ENCODE data around the gene IL36RN. TPM values are rescaled to one million over a fixed set of nuclear protein-coding genes. Genes with fewer than 3 reads are reported as not detected.
"Not testable (repeated sequence)": the region's sequence is repeated elsewhere in the genome, so short reads cannot be mapped to it uniquely, and the experiment has no call there.

IL36RN gene
- total RNA-seq, 1 donor from 2014 or later = not detected

- Mint-ChIP-seq H3K4me3 (no peak overlapping the region), H3K9me3 (no peaks in the 10 kb centered on the region), H3K27ac (peak overlapping the region; percentile 9), H3K27me3 (ENCODE audit: insufficient read depth) (no peaks in the 10 kb centered on the region), H3K4me1 (ENCODE audit: low read depth) (peaks cover 24% of the 10 kb centered on the region), H3K36me3 (ENCODE audit: low read depth) (no peaks in the 10 kb centered on the region)
- intact Hi-C loops (cut with micrococcal nuclease) = loop anchor here (5.0 kb wide), 1 partner anchor 309 kb away; no protein-coding TSS in a partner anchor
- no peak for DNase-seq (ENCODE audit: low spot score)
Observed at GRCh38 chr2:113083296-113083695, 24.3 kb downstream of the IL36RN start.

GRCh38 chr2:113084249-113085000 lies 25.4 kb downstream of the IL36RN start:
- no peaks in the 10 kb centered on the region for H3K9me3 Mint-ChIP-seq
- peaks cover 24% of the 10 kb centered on the region for H3K4me1 Mint-ChIP-seq (ENCODE audit: low read depth)
- intact Hi-C loops (cut with micrococcal nuclease) = loop anchor here (1.0 to 5.0 kb wide), 5 partner anchors 20 to 308 kb away; partner anchors contain the start of gene IL1RN
- no peak overlapping the region for H3K4me3 Mint-ChIP-seq
- H3K36me3 Mint-ChIP-seq (ENCODE audit: low read depth) = no peaks in the 10 kb centered on the region
- no peak for DNase-seq (ENCODE audit: low spot score)
- no peak overlapping the region for H3K27ac Mint-ChIP-seq
- H3K27me3 Mint-ChIP-seq (ENCODE audit: insufficient read depth) = no peaks in the 10 kb centered on the region

- no peak overlapping the region for H3K27ac Mint-ChIP-seq
Observed at GRCh38 chr2:113085542-113085941, 26.5 kb downstream of the IL36RN start.

DNA sequence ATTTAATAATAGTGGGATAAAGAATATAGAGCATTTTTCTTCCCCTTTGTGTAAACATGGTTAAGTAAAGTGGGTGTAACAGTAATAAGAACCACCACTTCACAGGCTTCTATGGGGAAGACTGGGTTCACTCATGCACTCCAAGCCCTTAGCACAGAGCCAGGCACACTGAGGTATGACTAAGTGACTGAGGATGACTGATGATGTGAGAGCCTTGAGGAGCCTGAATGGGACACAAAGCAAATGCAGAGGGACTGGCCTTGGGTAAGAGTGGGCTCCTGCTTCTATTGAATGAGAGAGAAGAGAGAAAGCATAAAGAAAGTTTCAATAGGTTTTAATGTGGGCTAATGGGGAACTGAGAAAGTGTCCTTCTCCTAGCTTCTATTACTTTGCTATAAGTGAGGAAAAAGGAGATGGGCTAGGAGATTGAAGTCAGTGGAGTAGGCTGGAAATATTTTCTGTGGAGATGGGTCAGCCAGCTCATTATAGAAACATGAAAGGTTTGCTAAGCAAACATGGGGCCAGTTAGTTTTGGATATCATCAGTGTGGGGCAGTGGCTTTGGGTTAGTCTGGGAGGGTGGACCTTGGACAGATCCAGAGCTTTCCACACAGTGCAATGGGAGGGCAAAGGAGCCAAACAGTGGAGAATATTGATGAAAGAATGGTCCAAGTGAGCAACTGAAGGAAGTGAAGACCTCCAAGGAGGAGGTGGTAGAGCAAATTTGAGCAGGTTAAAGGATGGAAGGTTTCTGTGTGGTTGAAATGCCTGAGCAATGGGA lies 29.4 kb downstream of the IL36RN start:
- Mint-ChIP-seq H3K4me3 (no peak overlapping the region), H3K27me3 (ENCODE audit: insufficient read depth) (no peaks in the 10 kb centered on the region), H3K27ac (no peak overlapping the region), H3K4me1 (ENCODE audit: low read depth) (peaks cover 19% of the 10 kb centered on the region), H3K36me3 (ENCODE audit: low read depth) (no peaks in the 10 kb centered on the region), H3K9me3 (no peaks in the 10 kb centered on the region)
- intact Hi-C loops (cut with micrococcal nuclease) = no loop called here
- no peak for DNase-seq (ENCODE audit: low spot score)

More at GRCh38 chr2:113085542-113085941, 26.5 kb downstream of the IL36RN start:
- DNase-seq (ENCODE audit: low spot score) = no peak
- Mint-ChIP-seq H3K36me3 (ENCODE audit: low read depth) (no peaks in the 10 kb centered on the region), H3K27me3 (ENCODE audit: insufficient read depth) (no peaks in the 10 kb centered on the region), H3K4me1 (ENCODE audit: low read depth) (peaks cover 24% of the 10 kb centered on the region), H3K9me3 (no peaks in the 10 kb centered on the region), H3K4me3 (no peak overlapping the region)
- intact Hi-C loops (cut with micrococcal nuclease) = loop anchor here (2.0 kb wide), 3 partner anchors 19 to 89 kb away; partner anchors contain the start of gene IL1RN

GRCh38 chr2:113089916-113090315 lies 30.9 kb downstream of the IL36RN start:
- H3K36me3 Mint-ChIP-seq (ENCODE audit: low read depth) = no peaks in the 10 kb centered on the region
- intact Hi-C loops (cut with micrococcal nuclease) = no loop called here

GRCh38 chr2:113091231-113091896 lies 32.4 kb downstream of the IL36RN start:
- H3K4me3 Mint-ChIP-seq = no peak overlapping the region
- H3K4me1 Mint-ChIP-seq (ENCODE audit: low read depth) = peaks cover under 1% of the 10 kb centered on the region
- no peak for DNase-seq (ENCODE audit: low spot score)
- intact Hi-C loops (cut with micrococcal nuclease) = no loop called here
- peaks cover 3% of the 10 kb centered on the region for H3K27me3 Mint-ChIP-seq (ENCODE audit: insufficient read depth)
- peaks cover 2% of the 10 kb centered on the region for H3K36me3 Mint-ChIP-seq (ENCODE audit: low read depth)
- H3K9me3 Mint-ChIP-seq = peaks cover 7% of the 10 kb centered on the region
- H3K27ac Mint-ChIP-seq = no peak overlapping the region

More at GRCh38 chr2:113089916-113090315, 30.9 kb downstream of the IL36RN start:
- H3K27ac Mint-ChIP-seq = no peak overlapping the region
- peaks cover 9% of the 10 kb centered on the region for H3K4me1 Mint-ChIP-seq (ENCODE audit: low read depth)
- no peaks in the 10 kb centered on the region for H3K27me3 Mint-ChIP-seq (ENCODE audit: insufficient read depth)
- DNase-seq (ENCODE audit: low spot score) = no peak
- no peaks in the 10 kb centered on the region for H3K9me3 Mint-ChIP-seq
- H3K4me3 Mint-ChIP-seq = no peak overlapping the region

- Mint-ChIP-seq H3K27ac (no peak overlapping the region), H3K36me3 (ENCODE audit: low read depth) (peaks cover 6% of the 10 kb centered on the region), H3K9me3 (peaks cover 20% of the 10 kb centered on the region), H3K4me1 (ENCODE audit: low read depth) (peaks cover 17% of the 10 kb centered on the region), H3K27me3 (ENCODE audit: insufficient read depth) (peaks cover 3% of the 10 kb centered on the region), H3K4me3 (no peak overlapping the region)
- intact Hi-C loops (cut with micrococcal nuclease) = no loop called here
- no peak for DNase-seq (ENCODE audit: low spot score)
Observed at GRCh38 chr2:113092864-113093612, 34.0 kb downstream of the IL36RN start.

DNA sequence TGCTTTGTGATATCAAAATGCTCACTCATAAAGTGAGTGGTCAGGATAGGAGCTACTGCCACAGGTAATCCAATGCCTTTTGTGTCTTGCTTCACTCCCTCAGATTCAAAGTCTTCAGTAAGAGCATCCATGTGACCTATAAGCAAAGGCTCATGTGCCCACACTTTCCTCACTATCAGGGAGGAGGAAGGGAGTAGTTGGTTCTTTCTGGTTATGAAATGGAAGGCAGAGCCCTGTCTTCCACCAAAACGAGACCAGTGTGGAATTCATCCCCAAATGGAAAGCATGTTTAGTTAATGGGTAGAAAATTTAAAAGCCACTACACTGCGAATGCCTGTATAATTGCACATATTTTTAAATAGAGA lies 34.6 kb downstream of the IL36RN start:
- intact Hi-C loops (cut with micrococcal nuclease) = no loop called here
- peaks cover 25% of the 10 kb centered on the region for H3K9me3 Mint-ChIP-seq
- no peak overlapping the region for H3K27ac Mint-ChIP-seq
- peaks cover 6% of the 10 kb centered on the region for H3K36me3 Mint-ChIP-seq (ENCODE audit: low read depth)
- H3K4me1 Mint-ChIP-seq (ENCODE audit: low read depth) = peaks cover 22% of the 10 kb centered on the region
- H3K27me3 Mint-ChIP-seq (ENCODE audit: insufficient read depth) = peaks cover 3% of the 10 kb centered on the region
- no peak overlapping the region for H3K4me3 Mint-ChIP-seq
- DNase-seq (ENCODE audit: low spot score) = no peak

DNA sequence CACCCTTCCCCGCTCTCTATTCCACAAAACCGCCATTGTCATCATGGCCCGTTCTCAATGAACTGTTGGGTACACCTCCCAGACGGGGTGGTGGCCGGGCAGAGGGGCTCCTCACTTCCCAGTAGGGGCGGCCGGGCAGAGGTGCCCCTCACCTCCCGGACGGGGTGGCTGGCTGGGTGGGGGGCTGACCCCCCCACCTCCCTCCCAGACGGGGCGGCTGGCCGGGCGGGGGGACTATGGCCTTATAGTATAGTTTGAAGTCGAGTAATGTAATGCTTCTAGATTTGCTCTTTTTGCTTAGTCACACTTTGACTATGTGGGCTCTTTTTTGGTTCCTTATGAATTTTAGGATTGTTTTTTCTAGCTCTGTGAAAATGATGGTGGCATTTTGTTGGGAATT lies 37.3 kb downstream of the IL36RN start:
- intact Hi-C loops (cut with micrococcal nuclease); H3K36me3 Mint-ChIP-seq (ENCODE audit: low read depth); H3K27me3 Mint-ChIP-seq (ENCODE audit: insufficient read depth); H3K4me3 Mint-ChIP-seq; DNase-seq (ENCODE audit: low spot score): not testable (repeated sequence)
- H3K27ac Mint-ChIP-seq = peak overlapping the region; percentile 14
- H3K9me3 Mint-ChIP-seq = peaks cover 31% of the 10 kb centered on the region
- H3K4me1 Mint-ChIP-seq (ENCODE audit: low read depth) = peaks cover 33% of the 10 kb centered on the region

- H3K4me3 Mint-ChIP-seq; H3K27me3 Mint-ChIP-seq (ENCODE audit: insufficient read depth); H3K36me3 Mint-ChIP-seq (ENCODE audit: low read depth); DNase-seq (ENCODE audit: low spot score): not testable (repeated sequence)
- intact Hi-C loops (cut with micrococcal nuclease) = loop anchor here (1.0 kb wide), 1 partner anchor 8 kb away; no protein-coding TSS in a partner anchor
- peaks cover 35% of the 10 kb centered on the region for H3K4me1 Mint-ChIP-seq (ENCODE audit: low read depth)
- peak overlapping the region; percentile 77 for H3K27ac Mint-ChIP-seq
- H3K9me3 Mint-ChIP-seq = peaks cover 33% of the 10 kb centered on the region
Observed at GRCh38 chr2:113096842-113097618, 38.0 kb downstream of the IL36RN start.

DNA sequence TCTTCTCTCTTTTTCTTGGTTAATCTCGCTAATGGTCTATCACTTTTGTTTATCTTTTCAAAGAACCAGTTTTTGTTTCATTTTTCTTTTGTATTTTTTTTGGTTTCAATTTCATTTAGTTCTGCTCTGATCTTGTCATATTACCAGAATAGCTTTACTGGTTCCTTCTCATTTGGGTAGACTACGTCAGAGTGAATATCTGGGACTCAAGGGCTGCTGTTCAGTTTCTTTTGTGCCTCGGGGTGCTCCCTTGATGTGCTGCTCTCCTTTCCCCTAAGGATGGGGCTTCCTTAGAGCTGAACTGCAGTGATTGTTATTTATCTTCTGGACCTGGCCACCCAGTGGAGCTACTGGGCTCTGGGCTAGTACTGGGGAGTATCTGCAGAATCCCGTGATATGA lies 39.0 kb downstream of the IL36RN start:
- Mint-ChIP-seq H3K27me3 (ENCODE audit: insufficient read depth) (peaks cover 3% of the 10 kb centered on the region), H3K9me3 (peaks cover 43% of the 10 kb centered on the region), H3K27ac (peak overlapping the region; percentile 79), H3K4me1 (ENCODE audit: low read depth) (peaks cover 45% of the 10 kb centered on the region), H3K4me3 (peak overlapping the region; percentile 69), H3K36me3 (ENCODE audit: low read depth) (peaks cover 9% of the 10 kb centered on the region)
- peak; percentile 30 for DNase-seq (ENCODE audit: low spot score)
- intact Hi-C loops (cut with micrococcal nuclease) = no loop called here

DNA sequence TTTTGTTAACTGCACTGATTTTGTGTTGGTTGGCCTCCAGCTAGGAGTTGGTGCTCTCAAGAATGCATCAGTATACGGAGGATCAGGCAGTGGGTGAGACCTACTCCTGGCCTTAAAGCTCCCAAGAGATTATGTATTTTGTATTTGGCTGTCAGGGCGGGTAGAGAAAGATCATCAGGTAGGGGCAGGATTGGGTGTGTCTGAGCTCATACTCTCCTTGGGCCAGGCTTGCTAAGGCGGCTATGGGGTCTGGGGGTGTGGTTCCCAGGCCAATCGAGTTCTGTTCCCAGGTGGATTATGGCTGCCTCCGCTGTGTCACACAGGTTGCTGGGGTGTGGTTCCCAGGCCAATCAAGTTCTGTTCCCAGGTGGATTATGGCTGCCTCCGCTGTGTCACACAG lies 39.5 kb downstream of the IL36RN start:
- no peak for DNase-seq (ENCODE audit: low spot score)
- H3K36me3 Mint-ChIP-seq (ENCODE audit: low read depth) = peaks cover 14% of the 10 kb centered on the region
- peaks cover 48% of the 10 kb centered on the region for H3K9me3 Mint-ChIP-seq
- H3K27me3 Mint-ChIP-seq (ENCODE audit: insufficient read depth) = peaks cover 3% of the 10 kb centered on the region
- H3K4me1 Mint-ChIP-seq (ENCODE audit: low read depth) = peaks cover 50% of the 10 kb centered on the region
- intact Hi-C loops (cut with micrococcal nuclease) = no loop called here
- H3K4me3 Mint-ChIP-seq = peak overlapping the region; percentile 69
- peak overlapping the region; percentile 79 for H3K27ac Mint-ChIP-seq

All from activated T-helper 1 cell treated with anti-CD3 and anti-CD28 coated beads, Interleukin-12 subunit alpha, Interleukin-12 subunit beta, Interleukin-2, Interleukin-4 antibody, amounts not matched to agents 30 ng/mL and 10 ng/mL and 1 ng/mL, durations not matched to agents 14 hours and 24 hours and 36 hours (primary cell).